HG02678 (cell line): ENCODE measurements around the gene AFAP1L1.
"Not testable (repeated sequence)": the region's sequence is repeated elsewhere in the genome, so short reads cannot be mapped to it uniquely, and the experiment has no call there.

Experiments used
- ATAC-seq: cut with Tn5 transposase; IDR thresholded peaks from one replicate; pipeline ENCODE4 v1.9.1; 2021; ENCODE audit warnings: mild to moderate bottlenecking, moderate library complexity; ENCODE audit not compliant: unreplicated experiment

Gene AFAP1L1

GRCh38 chr5:149386166-149386565 lies 114.5 kb downstream of the AFAP1L1 start:
- ATAC-seq = no peak

GRCh38 chr5:149387081-149387631 lies 115.5 kb downstream of the AFAP1L1 start:
- no peak for ATAC-seq

DNA sequence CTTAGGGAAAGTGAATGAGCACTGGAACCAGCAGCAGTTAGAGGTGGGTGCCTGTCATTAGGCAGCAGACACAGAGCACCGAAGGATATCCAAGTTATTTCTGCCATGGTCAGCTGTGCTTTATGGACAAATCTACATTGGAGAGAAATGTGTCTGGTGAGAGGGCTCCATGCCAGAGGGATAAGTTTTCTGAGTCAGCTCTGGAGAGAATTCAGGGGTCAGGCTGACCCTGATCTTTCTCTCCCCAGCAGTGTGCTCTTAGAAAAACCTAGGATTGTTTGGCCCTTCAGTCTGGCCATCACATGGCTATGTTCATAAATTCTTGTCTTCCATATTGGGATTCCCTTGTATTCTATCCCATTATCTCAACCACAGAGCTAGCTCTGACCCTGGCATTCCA lies 116.3 kb downstream of the AFAP1L1 start:
- no peak for ATAC-seq

- no peak for ATAC-seq
Measured at GRCh38 chr5:149388498-149389190, 117.0 kb downstream of the AFAP1L1 start.

- ATAC-seq = no peak
Measured at GRCh38 chr5:149389552-149390495, 118.2 kb downstream of the AFAP1L1 start.

GRCh38 chr5:149391076-149391475 lies 119.4 kb downstream of the AFAP1L1 start:
- not testable (repeated sequence) for ATAC-seq
